Measurements from ENCODE around the gene ISY1. TPM values are rescaled to one million over a fixed set of nuclear protein-coding genes. Genes with fewer than 3 reads are reported as not detected.

Gene ISY1
- total and polyA plus RNA-seq, 2 of the 4 experiments (the other 2 are of a cell fraction): 28.5 to 31.5 TPM

GRCh38 chr3:129114455-129114854 is 46.4 kb downstream of the ISY1 start:
- Histone ChIP-seq H2AK9ac (replicated peaks; ENCODE audit: low read depth, low read length, poor library complexity) (no peak overlapping the region), H3K36me3 (ENCODE audit: control insufficient read depth, insufficient read depth, low read length) (peaks cover 15% of the 10 kb centered on the region), H2BK15ac (ENCODE audit: low read depth, low read length) (no peak overlapping the region), H2BK20ac (ENCODE audit: low read depth, low read length) (no peak overlapping the region), H3K9me3 (ENCODE audit: control insufficient read depth, insufficient read depth, low read length) (no peaks in the 10 kb centered on the region), H3K9ac (ENCODE audit: low read depth, low read length) (no peak overlapping the region), H3K27ac (ENCODE audit: insufficient read depth, low read length) (no peak overlapping the region), H3K4me1 (ENCODE audit: control insufficient read depth, insufficient read depth, low read length) (peaks cover 7% of the 10 kb centered on the region), H3K23ac (ENCODE audit: low read depth, low read length) (no peak overlapping the region), H3K18ac (ENCODE audit: low read depth, low read length) (no peak overlapping the region), H3K4me3 (ENCODE audit: insufficient read depth, low read depth, low read length) (no peak overlapping the region), H2BK5ac (ENCODE audit: low read depth, low read length, poor library complexity, severe bottlenecking) (no peak overlapping the region), H3K14ac (replicated peaks; ENCODE audit: low read depth, low read length) (no peak overlapping the region), H3K4ac (ENCODE audit: low read depth, low read length) (no peak overlapping the region), H3K79me1 (ENCODE audit: low read depth in 1 of 2, low read length in 2 of 2) (peaks cover 46 to 82% of the 10 kb centered on the region in 2 experiments), H3K4me2 (ENCODE audit: low read depth, low read length) (no peak overlapping the region), H3K9me1 (ENCODE audit: insufficient read depth, low read length) (peaks cover 14% of the 10 kb centered on the region), H2BK120ac (ENCODE audit: low read depth, low read length) (no peak overlapping the region), H4K5ac (ENCODE audit: low read depth, low read length) (no peak overlapping the region), H2AK5ac (ENCODE audit: low read depth, low read length) (no peak overlapping the region), H4K8ac (ENCODE audit: low read depth in 2 of 2, low read length in 2 of 2) (no peak overlapping the region), H2AFZ (replicated peaks; ENCODE audit: low read length, poor library complexity) (no peak overlapping the region), H4K91ac (ENCODE audit: insufficient read depth, low read depth, low read length) (no peak overlapping the region), H4K20me1 (ENCODE audit: insufficient read depth, low read length) (peaks cover 73% of the 10 kb centered on the region), H3K27me3 (ENCODE audit: control insufficient read depth, insufficient read depth, low read length) (no peaks in the 10 kb centered on the region), H3K56ac (ENCODE audit: extremely low read depth, insufficient read depth, low read length) (no peak overlapping the region)
- dilution Hi-C loops (cut with HindIII; ENCODE audit: low sequenced_read_pairs, unreplicated experiment): no loop called here
- BruUV-seq (replicated peaks): no TSS peak
- in situ Hi-C loops (cut with MboI; ENCODE audit: low sequenced_read_pairs): no loop called here
- DNase-seq: no peak
- TF ChIP-seq FOS (IDR thresholded peaks at IDR 0.05; ENCODE audit: low read depth, low read length) (no peak), CEBPB (IDR thresholded peaks at IDR 0.05; ENCODE audit: low read depth, low read length) (no peak), CHD1 (IDR thresholded peaks at IDR 0.05; ENCODE audit: low read depth, low read length) (no peak), RCOR1 (IDR thresholded peaks at IDR 0.05; ENCODE audit: insufficient replicate concordance, low read length) (no peak), MXI1 (IDR thresholded peaks at IDR 0.05; ENCODE audit: borderline replicate concordance, low read depth, low read length) (no peak), NFE2L2 (IDR thresholded peaks at IDR 0.05; ENCODE audit: low read depth, low read length) (no peak), CTCF (conservative IDR thresholded peaks at IDR 0.05; ENCODE audit: low read depth, low read length) (no peak), RAD21 (IDR thresholded peaks at IDR 0.05; ENCODE audit: low read length) (no peak), RFX5 (IDR thresholded peaks at IDR 0.05; ENCODE audit: low read depth, low read length) (no peak), ELK1 (IDR thresholded peaks at IDR 0.05; ENCODE audit: borderline replicate concordance, low read depth, low read length) (no peak), MAZ (IDR thresholded peaks at IDR 0.05; ENCODE audit: borderline replicate concordance, low read depth, low read length) (no peak), BHLHE40 (IDR thresholded peaks at IDR 0.05; ENCODE audit: low read depth, low read length) (no peak)
- TF ChIP-seq, protein P1, sequence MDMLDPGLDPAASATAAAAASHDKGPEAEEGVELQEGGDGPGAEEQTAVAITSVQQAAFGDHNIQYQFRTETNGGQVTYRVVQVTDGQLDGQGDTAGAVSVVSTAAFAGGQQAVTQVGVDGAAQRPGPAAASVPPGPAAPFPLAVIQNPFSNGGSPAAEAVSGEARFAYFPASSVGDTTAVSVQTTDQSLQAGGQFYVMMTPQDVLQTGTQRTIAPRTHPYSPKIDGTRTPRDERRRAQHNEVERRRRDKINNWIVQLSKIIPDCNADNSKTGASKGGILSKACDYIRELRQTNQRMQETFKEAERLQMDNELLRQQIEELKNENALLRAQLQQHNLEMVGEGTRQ (IDR thresholded peaks at IDR 0.05; ENCODE audit: low read depth, low read length): no peak
- 89% methylated on average over 1 of the region's 6 CpGs; no CpG with 5 or more reads in 1 of the 2 experiments for WGBS, 2 experiments (ENCODE audit: extremely low coverage in 2 of 2, insufficient read length in 1 of 2)
- no peak for ATAC-seq (ENCODE audit: low read depth)
- ChIA-PET POLR2A (ENCODE audit: unreplicated experiment) (no interaction called here), CTCF (no interaction called here)
- intact Hi-C loops (cut with micrococcal nuclease): loop anchor here (10.0 kb wide), 1 partner anchor 60 kb away; no protein-coding TSS in a partner anchor
